DMS79 (cell line): ENCODE results near the gene PDE6C.

Source experiments
- DNase-seq: peaks from one replicate; lab custom pipeline; 2025; lab: John Stamatoyannopoulos, UW

The PDE6C gene

DNA sequence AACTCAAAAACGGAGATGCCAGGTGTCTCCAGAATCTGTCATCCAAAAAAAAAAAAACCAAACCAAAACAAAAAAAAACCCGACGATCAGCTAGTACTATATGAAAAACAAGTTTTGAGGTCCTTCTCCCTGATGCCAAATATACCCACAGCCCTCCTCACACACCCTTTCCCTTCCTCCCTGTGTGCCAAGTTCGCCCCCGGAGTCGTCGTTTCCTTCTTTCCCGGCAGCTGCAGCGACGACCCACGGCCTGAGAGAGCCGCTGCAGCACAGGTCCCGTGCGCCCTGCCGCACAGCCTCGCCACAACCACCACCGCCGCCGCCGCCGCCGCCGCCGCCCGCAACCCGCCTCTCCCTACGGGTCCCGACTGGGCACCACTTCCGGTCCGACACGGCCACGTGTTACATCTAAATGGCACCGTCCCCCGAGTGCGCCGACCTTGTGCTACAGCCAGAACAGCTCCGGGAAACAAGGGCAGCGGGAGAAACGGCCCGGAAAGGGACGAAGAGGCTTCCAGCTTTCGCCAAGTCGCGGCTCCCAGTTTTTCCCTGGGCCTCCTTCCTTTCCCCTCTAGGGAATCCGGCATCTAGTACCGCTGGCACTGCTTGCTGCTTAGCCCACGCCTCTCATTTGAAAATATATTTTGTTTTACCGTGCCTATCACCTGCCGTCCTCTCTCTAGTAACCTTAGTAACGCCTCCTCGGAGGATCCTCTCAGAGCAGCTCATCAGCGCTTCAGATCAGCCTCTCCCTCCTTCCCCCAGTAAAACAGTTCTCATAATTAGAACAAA, 90.1 kb downstream of the PDE6C start, which contains the start of gene FRA10AC1:
FRA10AC1 (minus strand) TSS at position 383 of the 792 bp plus-strand sequence. CDS start 2,486 bp downstream, outside the sequence.
- DNase-seq, result peak; percentile 26

DNA sequence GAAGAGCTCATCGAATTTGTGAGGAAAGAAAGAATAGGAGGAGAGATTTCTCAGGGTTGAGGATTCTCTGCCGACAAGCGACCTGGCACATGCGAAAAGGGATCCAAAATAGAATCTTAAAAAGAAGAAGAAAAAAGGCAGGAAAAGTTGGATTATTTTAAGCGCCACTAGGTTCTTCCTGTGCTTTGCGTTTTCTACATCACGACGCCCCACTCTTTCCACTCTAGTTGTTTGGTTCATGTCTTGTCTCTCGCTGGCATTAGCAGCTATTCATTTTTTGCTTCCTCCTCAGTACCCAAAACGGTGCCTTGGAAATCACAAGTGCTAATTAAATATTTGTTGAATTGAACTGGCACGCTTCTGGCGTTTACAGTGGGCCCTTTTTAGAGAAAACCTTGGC, 90.7 kb downstream of the PDE6C start:
- DNase-seq, result no peak

DNA sequence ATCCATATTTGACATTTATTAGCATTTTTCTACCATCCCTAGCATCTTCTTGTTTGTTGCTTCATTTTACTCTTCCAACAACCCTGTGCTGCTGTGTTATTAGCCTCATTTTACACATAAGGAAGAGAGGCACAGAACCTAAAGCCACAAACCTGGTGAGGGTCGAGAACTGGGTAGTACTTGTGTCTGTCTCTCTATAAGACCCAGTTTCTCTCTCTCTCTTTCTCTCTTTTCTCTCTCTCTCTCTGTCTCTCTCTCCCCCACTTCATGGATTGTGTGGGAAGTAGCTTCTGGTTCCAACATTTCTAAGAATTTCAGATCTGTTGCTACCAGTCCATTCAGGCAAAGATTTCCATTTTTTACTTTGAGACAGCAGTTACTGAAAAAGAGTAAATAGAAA, 91.5 kb downstream of the PDE6C start:
- no peak for DNase-seq

DNA sequence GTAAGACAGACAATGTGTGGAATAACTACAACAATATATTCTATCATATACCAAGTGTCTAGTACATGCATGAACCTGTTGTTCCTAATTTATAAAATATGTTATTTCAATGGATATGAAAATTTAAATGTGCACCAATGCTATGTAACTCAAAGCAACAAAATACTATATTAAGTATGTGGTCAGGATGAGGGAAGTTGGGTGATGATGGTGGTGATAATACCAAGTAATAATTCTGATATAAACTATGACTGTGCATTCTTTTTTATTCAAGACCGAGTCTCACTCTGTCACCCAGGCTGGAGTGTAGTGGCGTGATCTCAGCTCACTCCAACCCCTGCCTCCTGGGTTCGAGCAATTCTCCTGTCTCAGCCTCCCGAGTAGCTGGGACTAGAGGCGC, 92.1 kb downstream of the PDE6C start:
- no peak for DNase-seq

DNA sequence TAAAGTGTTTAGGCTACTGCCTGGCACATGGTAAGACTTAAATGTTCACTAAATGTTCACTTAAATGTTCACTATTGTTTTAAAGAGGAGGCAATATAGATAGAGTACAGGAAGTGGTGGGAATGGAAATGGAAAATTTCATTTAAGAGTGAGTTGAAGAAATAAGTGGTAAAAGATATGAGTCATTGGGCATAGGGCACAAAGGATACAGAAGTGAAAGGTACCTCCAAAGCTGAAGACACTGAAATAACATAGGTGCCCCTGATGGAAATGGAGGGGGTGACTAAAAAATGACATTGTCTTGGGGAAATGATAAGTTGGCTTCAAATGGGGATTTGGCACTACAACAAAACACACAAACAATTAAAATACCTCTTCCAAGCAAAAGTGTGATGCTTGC, 95.3 kb downstream of the PDE6C start:
- DNase-seq, result no peak

DNA sequence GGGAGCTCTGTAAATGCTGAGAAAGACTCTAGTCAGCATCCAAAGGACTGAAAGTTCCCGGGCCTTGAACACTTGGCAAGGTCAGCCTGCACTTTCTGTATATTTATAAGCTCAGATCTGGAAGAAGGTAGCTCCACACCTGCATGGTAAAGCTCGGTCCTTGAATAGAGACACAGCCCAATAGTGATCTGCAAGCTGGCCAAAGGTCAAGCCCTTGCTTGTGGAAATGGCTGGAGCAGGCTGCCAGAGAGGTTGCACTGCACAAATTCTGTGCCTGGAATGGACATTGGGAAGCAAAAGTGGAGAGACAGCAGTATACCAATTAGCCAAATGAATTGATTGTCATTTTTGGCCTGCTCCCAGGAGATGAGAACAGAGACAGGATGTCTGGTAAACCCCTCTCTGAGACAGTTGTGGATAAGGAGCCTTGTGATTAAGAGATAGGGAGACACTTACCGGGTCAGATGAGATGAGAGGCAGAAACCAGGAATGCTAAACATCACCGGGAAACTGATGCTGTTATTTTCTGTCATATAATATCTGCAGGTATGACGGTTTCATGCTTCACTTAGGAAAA, 98.1 kb downstream of the PDE6C start:
- no peak for DNase-seq

DNA sequence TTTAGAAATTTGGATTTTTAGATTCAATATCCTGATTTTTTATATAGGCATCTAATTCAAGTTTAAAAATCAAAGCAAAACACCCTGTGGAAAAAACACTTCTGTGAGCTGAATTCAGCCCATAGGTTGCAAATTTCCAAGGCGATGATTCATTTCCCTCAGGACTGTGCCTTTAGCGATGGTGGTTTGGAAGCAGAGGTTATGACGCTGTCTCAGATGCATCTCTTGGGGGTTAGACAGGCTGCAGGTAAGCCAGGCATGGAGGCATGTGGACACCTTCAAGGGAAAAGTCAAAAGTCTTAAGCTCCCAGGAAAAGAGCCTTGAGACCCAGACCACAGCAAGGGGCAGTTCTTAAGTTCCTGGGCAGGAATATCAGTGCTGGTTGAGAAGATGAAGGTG, 99.6 kb downstream of the PDE6C start:
- DNase-seq, result no peak

DNA sequence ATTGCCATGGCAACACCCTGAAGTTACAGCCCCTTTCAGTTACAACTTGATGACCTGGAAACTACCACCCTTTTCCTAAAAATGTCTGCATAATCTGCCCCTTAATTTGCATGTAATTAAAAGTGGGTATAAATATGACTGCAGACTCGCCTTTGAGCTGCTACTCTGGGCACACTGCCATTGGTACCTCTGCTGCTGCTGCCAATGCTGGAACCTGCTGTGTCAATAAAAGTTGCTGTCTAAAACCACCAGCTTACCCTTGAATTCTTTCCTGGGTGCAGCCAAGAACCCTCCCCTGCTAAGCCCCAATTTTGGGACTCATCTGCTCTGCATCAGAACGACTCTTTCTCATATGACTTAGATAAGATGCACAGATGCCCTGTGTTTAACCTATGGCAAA, 100.3 kb downstream of the PDE6C start:
- no peak for DNase-seq

DNA sequence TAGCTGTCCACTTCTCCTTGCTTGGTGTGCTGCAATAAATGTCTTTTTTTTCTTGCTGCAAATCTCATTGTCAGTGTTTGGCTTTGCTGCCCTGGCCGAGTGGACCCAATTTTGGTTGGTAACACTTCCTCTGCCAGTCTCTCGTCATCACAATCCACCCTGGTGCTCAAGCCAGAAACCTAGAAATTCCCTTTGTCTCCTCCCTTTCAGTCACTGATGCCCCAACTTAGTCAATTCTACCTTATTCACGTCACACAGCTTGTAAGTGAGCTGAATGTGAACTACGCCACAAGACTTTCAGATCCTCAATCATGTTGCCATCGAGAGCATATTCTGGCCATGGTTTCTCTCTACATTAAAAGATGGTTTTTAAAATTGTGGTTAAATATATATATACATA, 103.0 kb downstream of the PDE6C start:
- no peak for DNase-seq
